Dedifferentiated amniotic fluid mesenchymal stem cell (primary cell): ENCODE results near the gene COA8.

Source experiments
- DNase-seq: peaks from one replicate; pipeline ENCODE4 v3.0.0-alpha.2; 2016; ENCODE audit errors: extremely low spot score

Gene COA8

DNA sequence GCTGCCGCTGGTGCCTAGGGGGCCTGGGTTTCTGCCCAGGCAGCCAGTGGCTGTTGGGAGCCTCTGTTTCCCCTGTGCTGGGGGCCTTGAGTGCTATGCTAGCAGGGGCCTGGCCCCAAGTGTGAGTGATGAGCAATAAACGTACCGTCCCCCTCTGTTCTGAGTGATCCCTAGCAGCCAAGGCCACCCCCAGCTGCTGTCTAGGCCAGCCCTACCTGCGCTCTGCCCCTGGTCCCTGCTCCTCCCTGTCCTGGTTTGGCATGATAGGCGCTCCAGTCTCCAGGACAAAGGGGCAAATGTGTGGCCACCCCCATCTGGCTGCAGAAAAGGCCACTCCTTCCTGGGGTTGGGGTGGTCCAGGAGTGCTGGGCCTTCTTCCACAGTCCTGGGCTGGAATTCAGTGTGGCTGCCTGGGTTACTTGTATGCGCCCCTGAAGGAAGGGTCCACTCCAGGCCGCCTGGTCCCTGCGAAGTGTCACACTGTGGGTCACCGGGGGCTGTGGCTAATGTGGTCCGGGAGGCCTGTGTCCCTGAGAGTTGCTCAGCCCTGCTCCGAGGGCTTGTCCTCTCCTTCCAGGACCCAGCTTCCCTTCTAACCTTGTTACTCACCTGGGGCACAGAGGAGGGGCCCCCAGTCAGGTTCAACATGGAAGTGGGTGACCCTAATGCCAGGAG is 26.7 kb upstream of the COA8 start:
- no peak for DNase-seq

DNA sequence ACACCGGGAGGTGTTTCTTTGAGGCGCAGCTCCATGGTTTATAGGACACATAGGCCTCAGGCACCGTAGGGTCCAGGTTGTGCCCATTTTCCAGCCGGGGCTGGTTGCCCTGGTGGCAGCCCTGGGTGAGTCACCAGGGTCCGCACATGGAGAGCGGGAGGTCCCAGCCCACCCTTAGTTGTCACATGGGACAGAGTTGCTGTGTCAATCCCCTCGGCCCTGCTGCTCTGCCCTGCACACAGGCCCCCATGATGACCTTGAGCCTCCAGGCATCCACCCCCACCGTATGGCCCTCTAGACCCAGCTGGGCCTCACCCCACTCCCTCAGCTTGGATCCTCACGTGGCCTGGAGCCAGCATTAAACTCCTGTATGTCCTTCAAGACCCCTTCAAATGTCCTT is 26.1 kb upstream of the COA8 start:
- no peak for DNase-seq

- no peak for DNase-seq
Observed at GRCh38 chr14:103537175-103537990, 25.4 kb upstream of the COA8 start.

GRCh38 chr14:103538291-103539055 is 24.3 kb upstream of the COA8 start:
- no peak for DNase-seq

- no peak for DNase-seq
Observed at GRCh38 chr14:103539056-103539825, 23.5 kb upstream of the COA8 start.

DNA sequence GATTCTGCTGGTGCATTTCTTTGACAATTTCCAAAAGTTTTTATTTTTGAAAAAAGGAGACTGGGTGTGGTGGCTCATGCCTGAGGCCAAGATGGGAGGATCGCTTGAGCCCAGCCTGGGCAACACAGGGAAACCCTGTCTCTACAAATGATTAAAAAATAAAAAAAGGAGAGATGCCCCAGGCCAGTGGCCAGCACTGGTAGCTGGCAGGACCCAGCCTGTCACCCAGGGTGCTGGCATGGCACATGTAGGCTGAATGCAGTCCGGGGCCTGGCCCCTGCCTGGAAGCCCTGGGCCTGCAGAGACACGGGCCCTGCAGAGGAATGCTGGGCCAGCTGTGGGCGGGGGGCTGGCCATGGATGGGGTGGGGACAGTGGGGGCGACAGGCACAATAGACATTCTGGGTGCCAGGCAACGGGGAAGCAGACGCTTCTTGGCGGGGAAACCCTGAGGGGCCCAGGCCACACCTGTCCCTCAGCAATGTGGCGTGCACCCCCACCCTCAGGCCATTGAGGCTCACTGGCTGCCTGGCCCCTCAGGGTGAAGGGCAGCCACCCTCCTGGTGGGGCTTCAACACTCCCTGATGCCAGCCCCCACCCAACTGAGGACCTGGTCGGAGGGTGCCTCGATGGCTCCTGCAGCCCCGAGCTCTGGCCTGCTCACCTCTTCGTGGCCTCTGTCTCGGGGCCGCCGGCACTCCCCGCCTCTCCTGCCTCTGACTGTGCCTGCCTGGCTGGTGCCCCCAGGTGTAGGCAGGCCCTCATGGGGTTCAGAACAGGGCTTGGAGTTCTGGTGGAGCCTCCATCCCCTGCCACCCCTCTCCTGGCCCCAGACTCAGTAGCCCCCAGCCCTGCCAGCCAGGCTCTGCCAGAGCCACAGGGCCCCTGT is 21.7 kb upstream of the COA8 start:
- no peak for DNase-seq

DNA sequence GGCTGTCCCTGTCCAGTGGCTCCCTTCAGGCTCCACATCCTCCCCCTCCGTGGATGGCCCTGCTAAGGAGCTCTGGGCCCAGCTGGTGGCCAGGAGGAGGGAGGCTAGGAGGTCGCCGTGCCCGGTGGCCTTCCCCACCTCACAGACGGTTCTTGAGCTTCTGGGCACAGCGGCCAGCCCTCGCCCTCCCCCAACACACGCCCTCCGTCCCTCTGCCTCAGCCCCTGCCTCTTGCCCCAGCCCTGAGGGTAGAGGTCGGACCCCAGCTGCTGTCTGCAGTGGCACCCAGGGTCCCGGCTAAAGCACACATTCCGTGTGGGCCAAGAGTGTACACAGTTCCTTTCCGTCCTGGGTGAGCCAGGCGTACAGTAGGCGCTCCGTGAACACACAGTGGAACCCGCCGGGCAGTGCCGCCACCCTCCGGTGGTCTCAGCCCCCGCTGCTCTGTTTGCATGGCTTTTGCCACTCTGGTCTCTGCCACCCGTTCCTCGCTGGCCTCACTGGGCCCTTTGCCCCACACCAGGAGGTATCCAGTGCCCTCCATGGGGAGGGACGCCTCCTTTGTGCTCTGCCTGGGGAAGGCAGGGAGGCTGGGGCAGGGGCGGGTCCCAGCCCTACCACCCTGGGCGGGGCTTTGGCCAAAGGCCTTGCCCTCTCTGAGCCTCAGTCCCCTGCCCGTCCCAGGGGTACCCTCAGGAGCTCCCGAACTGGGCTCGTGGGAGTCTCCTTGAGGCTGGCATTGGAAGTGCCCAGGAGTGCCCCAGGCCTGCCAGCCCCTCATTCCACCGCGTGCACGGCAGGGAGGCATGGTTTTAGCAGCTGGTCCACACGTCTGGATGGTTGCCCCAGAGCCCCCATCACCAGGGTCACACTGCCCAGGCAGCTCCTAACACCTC is 20.8 kb upstream of the COA8 start:
- no peak for DNase-seq

DNA sequence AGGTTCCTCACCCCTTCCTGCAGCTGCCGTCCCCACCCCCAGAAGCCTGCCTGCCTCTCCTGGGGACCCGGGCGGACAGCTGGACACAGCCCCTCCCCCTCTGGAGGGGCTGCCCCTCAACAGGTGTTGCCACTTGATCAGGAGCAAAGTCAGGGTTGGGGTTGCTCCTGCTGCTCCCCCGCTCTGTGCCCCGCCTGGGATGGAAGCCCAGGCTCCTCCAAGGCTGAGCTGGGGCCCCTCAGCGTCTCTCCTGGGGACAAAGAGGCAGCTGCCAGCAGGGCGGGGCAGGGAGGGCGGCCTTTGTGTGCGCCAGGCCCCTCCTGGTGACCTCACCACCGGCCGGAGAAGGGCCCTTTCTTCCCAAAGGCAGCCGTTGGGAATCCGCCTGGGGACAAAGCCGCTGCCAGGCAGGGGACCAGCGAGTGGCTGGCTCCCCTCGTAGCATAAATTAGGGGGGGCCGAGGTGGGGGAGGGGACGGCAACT is 20.1 kb upstream of the COA8 start:
- no peak for DNase-seq

DNA sequence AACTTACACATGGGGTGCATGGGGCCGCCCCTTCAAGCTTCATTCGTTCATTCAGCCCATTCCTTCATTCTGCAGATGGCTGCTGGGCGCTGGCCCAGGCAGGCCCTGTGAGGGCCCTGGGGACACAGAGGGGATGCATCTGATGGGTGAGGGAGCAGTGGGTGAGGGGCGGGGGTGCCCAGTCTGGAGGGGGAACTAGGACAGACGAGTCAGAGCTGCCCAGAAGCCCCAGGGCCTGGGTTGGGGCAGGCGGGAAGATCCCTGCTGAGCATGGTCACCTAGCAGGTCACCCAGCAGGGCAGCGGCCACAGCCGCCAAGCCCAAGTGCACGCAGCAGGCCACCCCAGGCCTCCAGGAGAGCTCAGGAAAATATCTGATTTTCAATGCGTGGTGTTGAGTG is 19.6 kb upstream of the COA8 start:
- DNase-seq = no peak

- DNase-seq = no peak
Observed at GRCh38 chr14:103543721-103544387, 18.9 kb upstream of the COA8 start.

DNA sequence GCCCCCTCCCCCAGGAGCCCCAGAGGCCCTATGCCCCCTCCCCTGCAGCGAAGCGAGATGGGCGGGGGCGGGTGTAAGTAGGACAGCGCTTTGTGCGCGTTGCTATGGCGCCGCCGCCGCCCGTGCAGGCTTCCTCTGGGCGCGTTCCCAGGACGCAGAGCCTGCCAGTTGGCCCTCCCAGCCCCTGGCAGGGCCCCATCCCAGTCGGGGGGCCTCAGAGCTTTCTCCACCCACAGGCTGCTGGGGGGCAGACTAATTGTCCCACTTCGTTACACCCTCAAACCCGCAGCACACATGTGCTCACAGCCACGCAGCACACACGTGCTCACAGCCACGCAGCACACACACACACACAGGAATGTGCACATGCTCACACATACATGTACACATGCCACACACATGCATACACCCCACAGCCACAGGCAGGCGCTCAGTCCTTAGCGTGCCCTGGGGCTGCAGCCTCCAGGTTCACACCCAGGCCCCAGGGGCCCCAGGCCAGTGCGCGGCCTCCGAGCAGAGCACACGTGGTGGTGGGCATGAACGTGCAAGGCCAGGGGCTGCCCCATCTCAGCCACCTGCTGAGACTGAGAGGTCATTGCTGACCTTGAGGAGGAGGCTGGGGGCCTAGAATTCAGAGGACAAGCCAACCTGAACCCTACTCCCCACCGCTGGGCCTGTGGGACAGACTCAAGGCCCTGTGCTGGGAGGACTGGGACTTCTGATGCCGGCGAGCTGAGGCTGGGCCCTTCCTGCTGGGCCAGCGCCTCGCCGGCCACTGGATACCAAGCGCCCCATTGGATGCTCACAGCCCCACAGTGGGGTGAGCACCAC is 18.2 kb upstream of the COA8 start:
- DNase-seq = no peak

DNA sequence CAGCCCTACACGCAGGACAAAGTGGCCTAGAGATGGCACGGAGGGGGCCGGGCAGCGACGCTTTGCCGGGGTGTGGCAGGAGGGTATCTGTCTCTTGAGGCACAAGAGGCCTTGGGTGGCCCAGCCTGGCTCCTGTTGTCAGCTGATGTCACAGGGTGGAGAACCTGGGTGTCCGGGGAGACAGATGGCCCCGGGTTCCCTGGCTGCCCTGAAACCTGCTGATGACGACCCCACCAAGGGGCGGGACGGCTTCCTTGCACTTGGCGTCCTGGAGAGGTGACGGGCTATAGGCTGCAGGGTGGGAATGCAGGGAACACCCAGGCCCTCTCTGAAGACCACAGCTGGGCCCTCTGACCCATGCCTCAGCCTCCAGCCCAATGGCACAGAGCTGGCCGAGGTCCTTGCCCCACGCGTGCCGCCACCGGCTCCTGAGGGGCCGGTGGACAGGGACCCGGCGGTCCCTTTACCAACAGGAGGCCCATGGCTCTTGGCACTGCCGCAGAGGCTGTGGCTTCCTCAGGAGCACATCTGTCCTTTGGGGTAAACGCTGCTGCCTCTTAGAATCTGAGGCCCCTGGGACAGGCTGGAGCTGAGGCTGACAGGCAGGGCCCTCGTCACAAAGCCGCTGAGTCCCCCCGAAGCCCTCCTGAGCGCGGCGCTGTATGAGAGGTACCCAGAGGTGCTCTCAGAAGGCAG is 17.4 kb upstream of the COA8 start:
- no peak for DNase-seq

GRCh38 chr14:103545915-103546651 is 16.7 kb upstream of the COA8 start:
- no peak for DNase-seq

DNA sequence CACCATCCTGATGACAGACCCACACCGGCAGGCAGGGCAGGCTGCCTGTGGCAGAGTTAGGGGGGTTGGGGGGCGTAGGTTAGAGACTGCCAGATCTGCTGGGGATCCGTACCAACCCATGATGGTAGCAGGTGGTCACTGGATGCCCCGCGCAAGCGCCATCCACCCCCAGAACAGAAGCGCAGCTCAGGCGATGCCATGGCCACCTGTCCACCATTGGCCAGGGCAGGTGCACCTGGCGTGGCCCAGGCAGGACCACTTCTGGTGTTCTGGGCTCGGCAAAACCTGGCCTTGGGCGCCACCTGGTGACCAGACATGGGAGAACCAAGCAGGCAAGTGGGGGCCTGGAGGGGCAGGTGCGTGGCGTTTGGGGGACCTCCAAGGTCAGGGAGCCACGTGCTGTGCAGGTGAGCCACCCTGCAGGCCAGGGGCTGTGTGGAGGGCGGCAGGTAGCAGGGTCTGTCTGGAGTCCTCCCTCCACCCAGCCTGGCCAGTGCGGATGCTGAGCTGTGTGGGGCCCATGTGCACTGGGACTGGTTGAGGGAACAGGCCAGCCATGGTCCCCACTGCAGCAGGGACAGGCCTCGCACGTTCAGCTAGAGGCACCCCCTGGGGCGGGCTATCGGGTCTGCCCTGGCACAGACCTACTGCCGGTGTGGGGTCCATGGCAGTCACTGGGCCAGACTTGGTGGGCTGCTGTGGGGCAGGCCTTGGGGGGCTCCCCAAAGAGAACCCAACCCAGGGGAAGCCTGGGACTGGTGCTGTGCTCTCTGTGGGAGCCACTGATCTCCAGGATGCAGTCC is 15.9 kb upstream of the COA8 start:
- no peak for DNase-seq

GRCh38 chr14:103547455-103547940 is 15.3 kb upstream of the COA8 start:
- DNase-seq = no peak

GRCh38 chr14:103547941-103548462 is 14.8 kb upstream of the COA8 start:
- DNase-seq = no peak
